ENCODE results near the gene AGPAT3.
"Not testable (repeated sequence)": the region's sequence is repeated elsewhere in the genome, so short reads cannot be mapped to it uniquely, and the experiment has no call there.

The AGPAT3 gene

GRCh38 chr21:43881935-43882334 is 16.9 kb downstream of the AGPAT3 start:
- in situ Hi-C loops (cut with MboI; ENCODE audit: low sequenced_read_pairs) = no loop called here

- in situ Hi-C loops (cut with MboI; ENCODE audit: low sequenced_read_pairs) = no loop called here
Measured at GRCh38 chr21:43882952-43883545, 18.0 kb downstream of the AGPAT3 start.

GRCh38 chr21:43884012-43884860 is 19.2 kb downstream of the AGPAT3 start:
- in situ Hi-C loops (cut with MboI; ENCODE audit: low sequenced_read_pairs) = no loop called here

GRCh38 chr21:43884861-43885417 is 19.9 kb downstream of the AGPAT3 start:
- in situ Hi-C loops (cut with MboI; ENCODE audit: low sequenced_read_pairs) = no loop called here

- in situ Hi-C loops (cut with MboI; ENCODE audit: low sequenced_read_pairs) = no loop called here
Measured at GRCh38 chr21:43885721-43886120, 20.7 kb downstream of the AGPAT3 start.

- in situ Hi-C loops (cut with MboI; ENCODE audit: low sequenced_read_pairs) = no loop called here
Measured at GRCh38 chr21:43886565-43886964, 21.5 kb downstream of the AGPAT3 start.

GRCh38 chr21:43889069-43889468 is 24.0 kb downstream of the AGPAT3 start:
- in situ Hi-C loops (cut with MboI; ENCODE audit: low sequenced_read_pairs) = no loop called here

GRCh38 chr21:43890042-43890441 is 25.0 kb downstream of the AGPAT3 start:
- in situ Hi-C loops (cut with MboI; ENCODE audit: low sequenced_read_pairs) = no loop called here

- in situ Hi-C loops (cut with MboI; ENCODE audit: low sequenced_read_pairs) = no loop called here
Measured at GRCh38 chr21:43892334-43892733, 27.3 kb downstream of the AGPAT3 start.

GRCh38 chr21:43892984-43893535 is 28.0 kb downstream of the AGPAT3 start:
- in situ Hi-C loops (cut with MboI; ENCODE audit: low sequenced_read_pairs) = no loop called here

GRCh38 chr21:43893536-43894205 is 28.6 kb downstream of the AGPAT3 start:
- in situ Hi-C loops (cut with MboI; ENCODE audit: low sequenced_read_pairs) = no loop called here

GRCh38 chr21:43894206-43894577 is 29.2 kb downstream of the AGPAT3 start:
- in situ Hi-C loops (cut with MboI; ENCODE audit: low sequenced_read_pairs) = no loop called here

- in situ Hi-C loops (cut with MboI; ENCODE audit: low sequenced_read_pairs) = no loop called here
Measured at GRCh38 chr21:43895196-43895595, 30.2 kb downstream of the AGPAT3 start.

GRCh38 chr21:43896696-43897299 is 31.8 kb downstream of the AGPAT3 start:
- in situ Hi-C loops (cut with MboI; ENCODE audit: low sequenced_read_pairs) = not testable (repeated sequence)

GRCh38 chr21:43899307-43900077 is 34.5 kb downstream of the AGPAT3 start:
- in situ Hi-C loops (cut with MboI; ENCODE audit: low sequenced_read_pairs) = no loop called here

- in situ Hi-C loops (cut with MboI; ENCODE audit: low sequenced_read_pairs) = no loop called here
Measured at GRCh38 chr21:43900078-43900385, 35.0 kb downstream of the AGPAT3 start.

GRCh38 chr21:43900690-43901089 is 35.7 kb downstream of the AGPAT3 start:
- in situ Hi-C loops (cut with MboI; ENCODE audit: low sequenced_read_pairs) = no loop called here

GRCh38 chr21:43902441-43902840 is 37.4 kb downstream of the AGPAT3 start:
- in situ Hi-C loops (cut with MboI; ENCODE audit: low sequenced_read_pairs) = no loop called here

- in situ Hi-C loops (cut with MboI; ENCODE audit: low sequenced_read_pairs) = no loop called here
Measured at GRCh38 chr21:43903451-43904091, 38.5 kb downstream of the AGPAT3 start.

- in situ Hi-C loops (cut with MboI; ENCODE audit: low sequenced_read_pairs) = no loop called here
Measured at GRCh38 chr21:43904331-43904781, 39.3 kb downstream of the AGPAT3 start.

Data from HL-60/S4 treated with phorbol 12-myristate 13-acetate at 8.2 ng/mL for 4 days and 3 days (cell line).